NCI-H2196 treated with DMSO at 0.1 percent for 48 hours (cell line): ENCODE results near the gene UBASH3A.
A peak's percentile ranks its signal among the peaks of the same experiment; 100 is the strongest.
"Not testable (repeated sequence)": the region's sequence is repeated elsewhere in the genome, so short reads cannot be mapped to it uniquely, and the experiment has no call there.

Experiments used
- DNase-seq: peaks from one replicate; lab custom pipeline; 2025; ENCODE audit not compliant: unreplicated experiment; lab: John Stamatoyannopoulos, UW

The UBASH3A gene

DNA sequence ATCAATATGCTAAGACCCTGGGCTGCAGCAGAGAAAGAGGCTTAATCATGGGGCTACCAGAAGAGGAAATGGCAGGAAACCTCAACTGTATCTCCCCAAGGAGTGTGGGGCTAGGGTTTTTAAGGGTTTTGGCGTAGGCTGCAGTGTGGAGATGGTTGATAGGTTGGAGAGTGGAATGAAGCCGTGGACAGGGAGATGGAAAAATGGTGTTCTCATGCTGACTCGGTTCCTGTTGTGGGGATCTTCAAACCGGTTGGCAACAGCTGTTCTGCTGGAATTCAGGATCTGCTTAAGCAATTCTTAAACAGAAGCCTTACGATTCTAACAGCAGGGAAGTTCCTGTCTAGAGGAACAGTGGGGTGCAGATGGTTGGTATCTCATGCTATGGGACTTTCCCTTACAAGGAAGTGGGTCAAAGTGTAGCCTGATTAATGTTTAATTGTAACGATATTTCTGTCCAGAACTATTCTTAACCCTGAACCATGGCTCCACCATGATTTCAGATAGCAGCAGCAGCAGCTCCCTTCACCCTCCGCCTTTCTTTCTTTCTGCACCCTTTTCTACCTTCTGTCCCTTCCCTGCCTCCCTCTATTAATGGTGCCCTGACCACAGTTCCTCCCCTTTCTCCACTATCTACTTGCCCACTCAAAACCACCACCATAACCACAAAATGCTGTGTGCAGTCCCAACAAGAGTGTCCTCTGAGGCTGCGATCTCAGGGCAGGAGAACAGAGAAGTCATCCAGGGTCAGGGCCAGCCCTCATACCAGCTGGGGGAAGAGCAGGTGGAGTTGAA lies 61.5 kb downstream of the UBASH3A start:
- no peak for DNase-seq

DNA sequence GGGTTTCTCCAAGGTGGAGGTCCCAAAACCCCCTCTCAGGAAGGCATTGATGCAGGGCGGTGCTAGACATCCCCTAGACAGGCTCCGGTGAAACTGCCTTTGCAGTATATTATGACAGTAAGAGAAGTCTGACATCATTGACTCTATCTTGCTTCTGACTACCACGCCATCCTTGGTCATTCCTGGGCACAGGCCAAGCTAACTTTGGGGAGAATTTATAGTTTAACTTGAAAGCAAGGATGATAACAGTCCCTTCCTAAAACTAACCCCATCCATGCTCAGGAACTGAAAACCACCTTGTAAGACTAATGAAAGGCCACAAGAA lies 62.1 kb downstream of the UBASH3A start:
- DNase-seq = no peak

DNA sequence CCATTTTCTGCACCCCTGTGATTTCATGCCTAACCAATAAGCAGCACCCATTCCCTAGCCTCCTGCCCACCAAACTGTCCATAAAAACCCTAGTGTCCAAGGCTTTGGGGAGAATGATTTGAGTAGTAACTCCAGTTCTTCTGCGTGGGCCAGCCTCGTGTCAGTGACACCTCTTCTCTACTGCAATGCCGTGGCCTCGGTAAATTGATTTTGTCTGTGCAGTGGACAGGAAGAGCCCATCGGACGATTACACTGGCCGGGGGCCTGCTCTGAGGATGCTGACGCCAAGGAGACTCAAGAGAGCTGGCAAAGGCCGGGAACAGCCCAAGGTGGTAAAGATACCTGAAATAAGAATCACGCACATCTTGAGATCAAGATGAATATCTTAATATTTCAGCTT lies 63.0 kb downstream of the UBASH3A start:
- no peak for DNase-seq

DNA sequence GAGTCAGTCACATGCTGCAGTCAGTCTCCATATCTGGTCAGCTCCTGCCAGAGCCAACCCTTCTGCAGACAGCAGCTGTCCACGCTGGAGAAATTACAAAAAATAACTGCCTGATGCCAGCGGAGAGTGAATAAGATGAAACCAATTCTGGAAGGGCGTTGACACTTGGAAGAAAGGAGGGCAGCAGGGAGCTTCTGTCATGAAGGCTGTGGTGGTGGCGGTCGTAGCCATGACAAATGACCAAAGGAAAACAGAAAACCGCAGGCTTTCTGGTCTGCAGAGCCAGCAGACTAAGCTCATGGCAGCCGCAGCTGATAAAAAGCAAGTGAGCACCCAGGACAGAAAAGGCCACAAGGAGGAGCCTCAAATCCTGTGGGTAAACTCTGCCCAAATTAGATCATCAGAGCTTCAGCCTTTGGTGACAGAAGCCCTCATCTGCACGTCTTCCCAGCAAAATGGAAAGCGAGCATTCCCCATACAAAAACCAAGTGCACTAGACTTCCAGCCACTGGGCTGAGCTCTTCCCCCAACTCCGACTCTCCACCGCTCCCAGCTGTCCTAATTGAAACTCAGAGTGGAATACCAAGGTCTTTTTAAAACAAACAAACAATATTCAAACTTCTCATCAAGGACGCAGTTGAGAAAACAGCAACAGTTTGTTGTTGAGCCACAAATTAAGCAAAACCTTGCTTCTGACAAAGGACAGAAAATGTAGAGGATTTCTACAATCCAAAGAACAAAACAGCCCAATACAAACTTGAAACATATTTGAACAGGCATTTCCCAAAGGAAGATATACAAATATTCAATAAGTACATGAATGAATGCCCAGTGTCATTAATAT lies 63.7 kb downstream of the UBASH3A start:
- DNase-seq = no peak

DNA sequence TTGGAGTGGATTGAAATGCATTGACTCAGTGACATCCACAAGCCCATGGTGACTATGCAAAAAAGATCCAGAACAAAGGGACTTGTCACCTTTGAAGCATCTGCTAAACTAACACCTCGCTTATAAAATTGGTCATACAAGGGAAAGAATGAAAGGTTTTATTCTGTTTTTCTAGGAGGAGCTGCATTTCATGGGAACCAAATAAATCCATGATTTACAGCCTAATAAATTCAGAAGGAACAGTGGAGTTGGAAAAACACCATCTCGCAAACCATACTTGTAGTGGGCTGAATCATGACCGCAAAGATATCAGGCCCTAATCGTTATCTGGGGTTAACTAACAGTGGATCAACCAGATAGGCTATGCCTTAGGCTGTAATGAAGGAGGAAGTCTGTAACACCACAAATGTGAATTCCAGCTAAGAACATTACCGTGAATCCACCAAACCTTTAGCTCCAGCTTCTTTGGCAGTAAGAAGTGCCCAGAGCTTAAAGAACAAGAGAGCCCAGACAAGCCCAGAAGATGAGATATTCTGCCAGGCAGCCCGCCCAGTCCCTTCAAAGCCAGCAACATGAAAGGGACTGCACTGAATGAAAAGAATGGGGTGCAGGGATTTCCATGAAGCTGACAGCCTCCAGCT lies 64.9 kb downstream of the UBASH3A start:
- DNase-seq = no peak

DNA sequence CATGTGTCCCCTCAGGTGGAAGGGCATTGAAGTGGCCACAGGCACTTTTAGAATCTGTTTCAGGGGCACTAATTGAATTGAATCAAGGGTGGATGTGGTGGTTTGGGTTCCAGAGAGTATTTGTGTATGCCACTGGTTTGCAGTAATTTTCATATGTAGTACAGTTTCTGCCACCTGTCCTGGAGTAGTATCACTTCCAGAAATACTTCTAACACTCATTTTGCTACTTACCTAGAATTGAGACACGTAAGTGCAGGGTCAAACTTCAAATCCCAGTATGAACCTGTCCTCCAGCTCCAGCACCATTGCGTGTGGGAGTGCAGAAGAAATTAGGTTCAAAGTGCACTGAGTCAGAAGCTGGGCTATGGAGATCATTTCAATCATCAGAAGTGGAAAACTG lies 65.6 kb downstream of the UBASH3A start:
- DNase-seq = no peak

DNA sequence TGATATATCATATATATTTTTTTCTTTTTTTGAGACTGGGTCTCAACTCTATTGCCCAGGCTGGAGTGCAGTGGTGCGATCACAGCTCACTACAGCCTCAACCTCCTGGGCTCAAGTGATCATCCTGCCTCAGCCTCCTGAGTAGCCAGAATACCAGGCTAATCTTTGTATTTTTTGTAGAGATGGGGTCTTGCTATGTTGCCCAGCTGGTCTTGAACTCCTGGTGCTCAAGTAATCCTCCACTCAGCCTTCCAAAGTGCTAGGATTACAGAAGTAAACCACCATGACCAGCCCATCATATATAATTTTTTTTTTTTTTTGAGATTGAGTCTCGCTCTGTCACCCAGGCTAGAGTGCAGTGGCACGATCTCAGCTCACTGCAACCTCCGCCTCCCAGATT lies 66.0 kb downstream of the UBASH3A start:
- not testable (repeated sequence) for DNase-seq

DNA sequence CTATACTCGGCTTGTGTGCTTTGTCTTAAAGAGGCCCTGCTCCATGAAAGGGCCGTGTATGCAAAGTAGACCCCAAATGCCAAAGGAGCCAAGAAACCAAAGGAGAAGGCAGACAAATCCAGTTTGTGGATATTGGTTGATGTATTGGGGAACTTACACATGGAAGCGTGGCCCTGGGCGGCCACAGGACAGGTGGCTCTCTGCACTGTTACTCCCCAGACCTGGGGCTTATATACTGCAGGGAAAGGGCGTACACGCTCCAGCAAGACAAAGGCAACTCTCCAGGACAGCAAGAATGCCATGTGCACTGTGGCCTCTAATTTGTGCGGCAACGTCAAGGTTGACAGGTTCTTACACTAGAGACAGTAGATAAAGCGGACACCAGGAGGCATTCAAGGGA lies 67.5 kb downstream of the UBASH3A start:
- no peak for DNase-seq

DNA sequence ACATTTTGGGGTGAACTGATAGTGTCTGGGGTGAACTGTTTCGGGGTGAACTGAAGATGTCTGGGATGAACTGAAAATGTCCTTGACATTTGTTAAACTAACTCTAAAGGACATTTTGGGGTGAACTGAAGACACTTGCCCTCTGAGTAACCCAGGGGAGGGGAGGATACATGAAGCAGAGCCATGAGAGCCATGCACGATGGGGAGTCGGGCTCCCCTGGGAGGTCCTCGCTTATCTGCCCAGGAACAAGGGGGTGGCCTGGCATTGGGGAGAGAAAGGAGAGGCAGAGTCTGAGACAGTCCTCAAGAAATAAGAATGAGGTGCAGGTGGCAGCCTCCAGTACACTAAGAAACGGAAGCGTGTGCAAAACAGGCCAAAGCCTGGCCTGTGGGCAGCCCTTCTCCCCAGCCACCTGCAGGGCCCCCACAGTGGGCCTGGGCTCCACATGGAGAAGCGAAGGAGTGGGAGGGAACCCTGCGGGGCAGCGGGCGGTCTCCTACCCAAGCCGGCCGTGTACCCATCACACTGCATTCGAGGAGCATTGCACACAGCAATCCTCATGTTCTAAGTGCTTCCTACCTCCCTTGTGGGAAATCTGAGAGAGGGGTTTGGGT lies 68.1 kb downstream of the UBASH3A start:
- DNase-seq = no peak

DNA sequence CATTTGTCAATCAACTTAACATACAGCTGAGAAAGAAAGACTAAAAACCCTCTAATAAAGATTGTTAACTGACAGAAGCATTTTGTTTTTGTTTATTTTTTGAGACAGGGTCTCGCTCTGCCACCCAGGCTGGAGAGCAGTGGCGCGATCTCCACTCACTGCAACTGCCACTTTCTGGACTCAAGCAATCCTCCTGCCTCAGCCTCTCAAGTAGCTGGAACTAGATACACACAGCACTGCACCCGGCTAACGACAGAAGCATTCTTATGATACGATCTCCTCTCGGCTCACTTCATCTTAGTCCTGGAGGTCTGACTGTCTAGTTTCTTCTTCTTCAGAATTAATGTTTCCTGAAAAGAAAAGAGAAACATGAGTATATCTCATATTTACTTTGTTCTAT lies 68.8 kb downstream of the UBASH3A start:
- DNase-seq = no peak

DNA sequence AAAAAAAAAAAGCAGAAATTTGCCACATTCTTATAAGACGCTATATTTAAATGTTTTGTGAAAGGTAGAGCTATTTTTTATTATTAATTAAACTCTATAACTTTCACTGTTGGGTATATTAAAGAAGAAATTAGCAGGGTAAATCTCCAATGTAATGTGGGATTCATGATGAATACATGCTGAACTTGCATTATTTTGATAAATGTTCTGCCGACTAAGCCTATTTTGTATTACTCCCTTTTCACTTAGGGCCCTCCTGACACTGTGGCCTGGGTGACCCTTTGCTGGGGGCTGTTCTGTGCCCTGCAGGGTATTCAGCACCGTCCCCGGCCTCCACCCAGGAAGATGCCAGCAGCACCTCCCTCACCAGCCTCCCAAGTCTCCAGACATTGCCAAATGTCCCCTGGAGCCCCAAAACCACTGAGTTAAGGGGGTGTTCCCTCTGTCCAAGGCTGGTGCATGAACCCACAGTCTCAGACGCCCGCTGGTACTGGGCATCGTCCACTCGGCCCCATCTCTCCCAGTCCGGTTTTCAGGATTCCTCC lies 69.9 kb downstream of the UBASH3A start:
- no peak for DNase-seq

DNA sequence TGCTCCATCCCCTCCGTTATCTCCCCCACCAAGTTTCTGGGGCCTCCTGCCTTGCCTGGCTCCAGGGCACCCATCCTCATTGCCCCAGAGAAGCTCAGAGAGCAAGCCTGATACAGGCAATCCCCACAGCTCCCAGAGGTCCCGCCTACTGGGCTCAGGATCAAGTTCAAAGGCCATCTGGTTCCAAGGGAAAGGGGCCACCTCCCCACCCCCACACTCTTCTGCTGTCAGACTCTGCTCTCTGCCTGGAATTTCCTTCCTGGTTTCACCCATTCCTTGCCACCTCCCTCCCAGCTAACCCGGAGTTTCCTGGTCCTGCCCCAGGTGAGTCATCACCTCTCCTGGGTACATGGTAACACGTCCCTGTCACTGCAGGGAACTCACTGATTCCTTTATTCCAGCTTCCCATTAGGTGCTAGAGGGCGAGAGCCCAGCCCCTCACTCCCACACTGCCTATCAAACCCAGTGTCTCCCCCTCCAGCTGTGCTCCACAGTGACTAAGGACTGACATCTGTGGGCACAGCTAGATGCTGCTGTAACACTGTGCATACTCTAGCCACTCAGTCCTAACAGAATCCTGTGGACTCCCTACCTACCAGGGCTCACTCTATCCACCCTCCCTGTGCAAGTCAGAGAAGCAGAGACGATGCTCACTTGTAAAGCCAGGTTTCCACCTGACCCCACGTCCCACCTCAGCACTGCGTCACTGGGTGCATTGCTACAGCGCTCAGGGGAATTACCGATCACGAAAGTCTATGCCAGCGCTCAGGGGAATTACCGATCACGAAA lies 70.5 kb downstream of the UBASH3A start:
- DNase-seq = peak; percentile 37

DNA sequence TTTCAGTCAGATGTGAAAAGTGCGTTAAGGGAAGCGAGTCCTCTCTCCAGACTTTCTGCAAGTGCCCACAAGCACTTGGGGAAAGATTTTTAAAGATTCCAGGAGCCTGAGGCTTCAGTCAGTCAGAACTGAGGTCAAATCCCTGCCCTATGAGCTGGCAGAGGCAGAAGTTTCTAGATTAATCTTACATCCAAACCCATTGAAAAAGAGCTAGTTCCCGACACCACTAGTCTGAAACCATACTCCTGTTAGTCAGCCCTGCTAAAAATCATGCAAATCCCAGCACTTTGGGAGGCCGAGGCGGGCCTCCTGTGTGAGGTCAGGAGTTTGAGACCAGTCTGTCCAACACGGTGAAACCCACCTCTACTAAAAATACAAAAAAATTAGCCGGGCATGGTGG lies 71.3 kb downstream of the UBASH3A start:
- DNase-seq = no peak

DNA sequence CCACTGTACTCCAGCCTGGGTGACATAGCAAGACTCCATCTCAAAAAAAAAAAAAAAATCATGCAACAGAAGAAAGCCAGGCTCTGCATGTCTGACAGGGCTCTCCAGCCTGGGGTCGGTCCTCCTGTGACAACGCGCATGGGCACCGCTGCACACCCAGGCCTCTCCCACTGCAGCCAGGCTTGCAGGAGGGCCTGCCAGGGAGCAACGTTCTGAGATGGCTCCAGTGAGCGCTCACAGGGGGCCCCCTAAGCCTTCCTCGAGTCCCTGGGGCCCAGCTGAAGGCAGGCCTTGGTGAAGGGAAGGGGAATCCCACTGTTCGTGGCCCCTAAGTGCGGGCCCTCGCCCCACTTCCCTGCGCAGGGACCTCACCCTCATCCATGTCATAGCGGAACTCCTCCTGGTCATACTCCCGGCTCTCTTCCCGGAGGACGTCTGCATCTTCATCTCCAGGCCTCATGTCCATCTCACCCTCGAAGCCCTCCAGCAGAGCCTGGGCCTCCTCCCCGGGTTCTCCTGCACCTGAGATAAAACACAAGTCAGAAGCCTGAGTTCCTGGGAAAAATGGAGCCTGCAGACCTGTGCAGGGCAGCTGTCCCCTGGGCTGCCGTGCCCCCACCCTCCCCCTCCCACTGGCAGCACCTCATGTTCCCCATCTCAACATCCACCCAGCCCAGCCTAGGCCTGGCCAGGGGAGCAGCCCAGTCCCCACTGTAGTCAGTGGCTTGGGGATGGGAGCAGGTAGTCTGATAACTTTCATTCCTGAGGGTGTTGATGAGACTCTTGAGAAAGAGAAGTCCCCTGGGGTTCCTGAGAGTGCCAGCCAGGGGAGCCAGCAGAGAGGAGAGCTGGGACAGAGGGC lies 72.1 kb downstream of the UBASH3A start:
- DNase-seq = no peak

DNA sequence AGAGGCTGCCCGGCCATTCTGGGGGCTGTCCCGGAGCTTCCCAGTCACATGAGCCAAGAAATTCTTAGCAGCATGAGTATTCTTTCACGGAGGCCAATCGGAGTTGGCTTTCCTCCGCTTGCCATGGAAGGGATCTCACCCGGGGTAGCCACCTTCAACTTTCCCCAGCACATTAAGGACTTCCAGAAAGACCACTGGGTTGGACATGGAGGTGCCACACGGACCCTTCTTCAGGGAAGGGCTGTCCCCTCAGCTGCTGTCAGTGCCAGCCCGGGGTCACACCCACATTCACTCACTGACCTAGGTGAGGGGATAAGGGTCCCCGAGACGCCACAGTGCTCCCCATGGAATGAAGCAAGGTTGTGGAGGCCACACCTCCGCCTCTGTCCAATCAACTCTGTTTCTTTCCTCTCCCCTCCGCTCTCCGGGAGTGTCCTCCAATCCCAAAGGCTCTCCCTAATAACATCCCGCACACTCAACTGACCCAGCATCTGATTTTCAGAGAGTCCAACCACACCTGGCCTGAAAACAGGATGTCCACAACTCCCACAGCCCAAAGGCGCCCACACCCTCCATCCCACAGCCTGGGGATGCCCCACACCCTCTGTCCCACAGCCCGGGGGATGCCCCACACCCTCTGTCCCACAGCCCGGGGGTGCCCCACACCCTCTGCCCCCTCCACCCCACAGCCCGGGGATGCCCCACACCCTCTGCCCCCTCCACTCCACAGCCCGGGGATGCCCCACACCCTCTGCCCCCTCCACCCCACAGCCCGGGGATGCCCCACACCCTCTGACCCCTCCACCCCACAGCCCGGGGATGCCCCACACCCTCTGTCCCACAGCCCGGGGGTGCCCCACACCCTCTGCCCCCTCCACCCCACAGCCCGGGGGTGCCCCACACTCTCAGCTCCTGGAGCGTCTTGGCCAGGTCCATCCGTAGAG lies 73.0 kb downstream of the UBASH3A start:
- no peak for DNase-seq

DNA sequence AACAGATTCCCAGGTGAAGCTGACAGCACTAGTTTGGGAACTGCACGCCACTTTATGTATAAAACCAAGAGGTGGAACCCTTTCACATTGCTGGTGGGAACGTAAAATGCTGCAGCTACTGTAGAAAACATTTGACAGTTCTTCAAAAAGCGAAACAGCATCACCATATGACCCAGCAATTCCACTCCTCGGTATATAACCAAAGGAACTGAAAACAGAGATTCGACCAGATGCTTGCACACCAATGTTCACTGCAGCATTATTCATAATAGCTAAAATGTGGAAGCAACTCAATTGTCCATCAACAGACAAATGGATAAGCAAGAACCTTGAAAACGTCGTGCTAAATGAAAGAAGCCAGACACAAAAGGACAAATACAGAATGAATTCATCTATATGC lies 74.8 kb downstream of the UBASH3A start:
- DNase-seq = no peak

DNA sequence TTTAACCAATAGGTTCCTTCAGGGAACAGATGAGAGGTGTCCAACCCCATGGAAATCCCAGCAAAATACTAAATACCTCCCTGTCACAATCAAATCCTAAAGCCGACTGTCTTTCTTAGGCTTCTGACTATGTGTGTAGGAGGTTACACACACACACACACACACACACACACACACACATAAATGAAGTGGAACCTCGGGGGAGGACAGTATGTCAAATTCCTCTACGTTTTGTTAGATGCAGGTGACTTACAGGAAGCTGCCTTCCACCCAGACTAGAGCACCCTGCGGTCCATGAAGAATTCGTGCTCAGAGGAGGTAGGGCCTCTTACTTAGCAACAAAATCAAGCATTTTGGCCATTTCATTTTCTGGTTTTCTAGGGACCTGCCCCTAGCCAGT lies 75.9 kb downstream of the UBASH3A start:
- no peak for DNase-seq

DNA sequence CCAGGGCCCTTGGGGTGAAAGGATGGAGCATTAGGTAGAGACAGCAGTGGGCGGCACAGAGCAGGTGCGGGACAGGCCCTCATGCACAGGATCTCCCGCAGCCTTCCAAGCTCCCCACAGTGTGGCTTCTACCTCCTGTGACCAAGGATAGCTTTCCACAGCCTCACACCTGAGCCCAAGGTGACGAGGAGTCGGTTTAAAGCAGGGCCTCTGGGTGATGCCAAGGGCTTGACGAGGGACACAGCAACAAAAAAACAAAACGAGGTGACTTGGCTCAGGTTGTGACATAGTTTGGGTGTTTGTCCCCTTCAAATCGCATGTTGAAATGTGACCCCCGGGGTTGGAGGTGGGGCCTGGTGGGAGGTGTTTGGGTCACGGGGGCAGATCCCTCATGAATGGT lies 77.0 kb downstream of the UBASH3A start:
- DNase-seq = no peak

DNA sequence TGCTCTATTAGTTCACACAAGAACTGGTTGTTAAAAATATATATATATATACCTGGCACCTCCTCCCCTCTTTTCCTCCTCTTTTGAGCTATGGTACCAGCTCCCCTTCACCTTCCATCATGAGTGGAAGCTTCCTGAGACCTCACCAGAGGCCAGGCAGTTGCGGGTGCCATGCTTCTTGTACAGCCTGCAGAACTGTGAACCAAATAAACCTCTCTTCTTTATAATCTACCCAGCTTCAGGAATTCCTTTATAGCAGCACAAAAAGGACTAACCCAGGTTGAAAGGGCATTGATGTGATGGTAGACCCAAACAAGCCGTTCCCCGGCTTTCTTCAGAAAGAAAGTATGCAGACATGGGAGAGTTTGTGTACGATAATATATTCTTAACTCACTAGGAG lies 77.5 kb downstream of the UBASH3A start:
- DNase-seq = no peak
